Erythroblast (primary cell): ENCODE measurements around the gene DROSHA.

Experiments
- GATA1 ChIP-seq: IDR thresholded peaks from 2 replicates; pipeline ENCODE4 v1.6.1; 2011; ENCODE audit warnings: low read depth, mild to moderate bottlenecking, control low read depth, low read length, moderate library complexity
- POLR2A ChIP-seq: IDR thresholded peaks from 2 replicates; pipeline ENCODE4 v1.6.1; 2011; ENCODE audit warnings: mild to moderate bottlenecking, low read length

DNA sequence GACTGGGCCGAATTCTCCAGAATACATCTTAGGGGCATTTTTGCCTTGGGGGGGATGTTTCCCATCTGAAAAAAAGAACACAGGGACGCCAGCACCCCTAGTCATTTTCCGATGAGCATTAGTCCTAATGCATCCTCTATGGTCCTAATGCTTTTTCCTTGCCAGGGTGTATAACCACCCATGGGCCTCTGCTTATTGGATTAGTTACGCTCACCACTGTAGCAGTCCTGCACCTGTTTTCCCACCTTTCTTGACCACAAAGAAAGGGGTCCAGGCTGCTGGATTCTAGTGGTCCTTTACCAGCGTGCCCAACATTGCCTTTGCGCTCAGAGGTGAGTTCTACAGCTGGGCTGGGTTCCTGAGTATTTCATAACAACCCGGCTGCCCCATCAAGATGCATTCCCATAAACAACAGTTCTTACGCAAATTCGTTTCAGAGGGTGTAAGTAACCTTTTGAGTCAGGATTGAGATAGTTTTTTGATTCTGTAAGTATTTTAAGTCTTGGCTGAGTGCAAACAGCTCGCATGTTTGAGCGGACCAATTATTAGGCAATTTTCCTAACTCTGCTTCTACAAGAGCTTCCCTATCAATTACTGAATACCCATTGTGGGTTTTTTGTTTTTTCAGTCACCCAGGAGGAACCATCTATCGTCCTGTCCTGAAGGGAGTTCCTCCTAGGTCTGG, 135.1 kb downstream of the DROSHA start:
- TF ChIP-seq POLR2A (no peak), GATA1 (no peak)
